GM19238 (cell line): ENCODE measurements around the gene RGS21.
"Not testable (repeated sequence)": the region's sequence is repeated elsewhere in the genome, so short reads cannot be mapped to it uniquely, and the experiment has no call there.

Experiments
- DNase-seq: peaks from one replicate; pipeline ENCODE4 v3.0.0; 2011; ENCODE audit warnings: low spot score; ENCODE audit not compliant: insufficient read length

The RGS21 gene, protein sequence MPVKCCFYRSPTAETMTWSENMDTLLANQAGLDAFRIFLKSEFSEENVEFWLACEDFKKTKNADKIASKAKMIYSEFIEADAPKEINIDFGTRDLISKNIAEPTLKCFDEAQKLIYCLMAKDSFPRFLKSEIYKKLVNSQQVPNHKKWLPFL

DNA sequence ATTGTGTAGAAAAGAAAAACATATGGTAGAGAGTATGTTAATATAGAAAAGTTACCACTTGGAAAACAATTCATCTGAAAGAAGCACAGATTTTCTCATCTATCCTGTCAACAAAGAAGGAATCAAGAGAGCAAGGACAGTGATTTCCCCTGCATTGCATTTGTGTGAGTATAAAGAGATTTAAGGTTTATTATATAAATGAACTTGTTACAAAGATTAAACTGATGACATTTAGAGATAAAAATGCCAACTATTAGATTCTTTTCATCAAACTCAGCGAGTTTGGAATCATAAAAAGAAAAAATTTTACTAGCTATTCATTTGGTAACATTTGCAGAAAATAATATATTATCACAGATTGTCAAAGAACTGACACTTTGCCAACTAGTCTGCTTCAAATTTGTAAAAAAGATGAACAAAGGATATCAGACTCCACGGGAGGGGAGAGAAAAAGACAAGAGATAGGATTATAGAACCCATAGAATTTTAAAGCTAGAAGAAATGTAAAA lies at the start of gene RGS21:
RGS21 (plus strand) TSS at position 51 of the 509 bp plus-strand sequence. CDS start 26,045 bp downstream, outside the sequence.
- no peak for DNase-seq

DNA sequence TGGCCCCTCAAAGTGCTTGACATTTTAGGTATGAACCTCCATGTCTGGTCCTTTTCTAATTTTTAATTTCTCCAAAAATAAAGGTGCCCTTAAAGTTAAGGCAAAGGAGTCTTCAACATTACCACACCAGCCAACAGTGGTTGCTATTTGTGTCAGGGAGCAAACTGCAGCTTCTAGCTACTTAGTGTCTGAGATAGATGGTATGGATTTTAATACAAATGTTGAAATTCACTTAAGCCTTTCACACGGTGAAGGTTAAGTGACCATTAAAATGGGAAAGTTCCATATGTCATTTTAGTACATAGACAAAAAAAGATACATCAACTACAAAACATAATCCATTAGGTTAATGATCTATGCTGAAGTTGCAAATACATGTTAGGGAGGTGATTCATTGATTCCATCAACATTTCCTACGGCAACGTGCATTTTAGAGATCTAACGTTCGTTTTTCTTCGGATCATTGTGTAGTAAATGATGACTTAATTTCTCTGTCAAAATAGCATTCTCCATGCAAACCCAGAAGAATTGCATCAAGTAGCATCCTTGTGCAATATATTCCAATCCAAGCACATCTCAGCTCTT lies 48.2 kb upstream of the RGS21 start:
- no peak for DNase-seq

DNA sequence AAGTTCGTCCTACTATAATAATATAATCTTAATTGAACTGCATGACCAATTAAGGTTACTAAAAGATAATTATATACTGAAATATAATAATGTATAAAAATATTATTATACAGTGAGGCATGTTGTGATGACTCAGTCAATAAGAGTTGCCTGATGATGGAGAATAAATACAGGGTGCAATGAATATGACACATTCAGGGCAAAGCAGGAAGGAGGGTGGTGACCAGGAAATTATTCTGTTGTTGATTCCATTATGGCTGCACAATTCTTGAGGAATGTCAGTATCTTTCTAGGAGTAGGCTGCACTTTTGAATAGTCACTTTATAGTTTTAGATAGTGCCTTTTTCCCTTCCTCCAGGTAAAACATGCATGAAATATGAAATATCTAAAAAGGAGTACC lies 46.4 kb upstream of the RGS21 start:
- no peak for DNase-seq

DNA sequence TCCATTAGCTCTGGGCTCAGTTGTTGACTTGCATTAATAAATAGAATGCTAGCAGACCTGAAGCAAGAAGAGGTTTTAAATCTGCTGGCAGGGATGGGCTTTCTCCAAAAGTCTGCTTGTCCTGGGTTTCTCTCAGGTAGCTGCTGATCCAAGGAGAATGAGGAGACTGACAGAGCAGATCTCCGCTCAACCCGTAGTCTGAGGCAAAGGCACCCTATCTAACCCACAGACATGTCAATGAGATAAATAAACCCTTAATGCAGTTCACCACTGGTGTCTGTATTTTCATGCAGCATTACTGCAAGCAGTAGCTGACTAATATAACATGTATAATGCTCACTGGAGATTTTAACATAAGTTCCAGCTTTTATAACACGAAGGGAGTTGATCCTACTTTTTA lies 44.1 kb upstream of the RGS21 start:
- DNase-seq = no peak

DNA sequence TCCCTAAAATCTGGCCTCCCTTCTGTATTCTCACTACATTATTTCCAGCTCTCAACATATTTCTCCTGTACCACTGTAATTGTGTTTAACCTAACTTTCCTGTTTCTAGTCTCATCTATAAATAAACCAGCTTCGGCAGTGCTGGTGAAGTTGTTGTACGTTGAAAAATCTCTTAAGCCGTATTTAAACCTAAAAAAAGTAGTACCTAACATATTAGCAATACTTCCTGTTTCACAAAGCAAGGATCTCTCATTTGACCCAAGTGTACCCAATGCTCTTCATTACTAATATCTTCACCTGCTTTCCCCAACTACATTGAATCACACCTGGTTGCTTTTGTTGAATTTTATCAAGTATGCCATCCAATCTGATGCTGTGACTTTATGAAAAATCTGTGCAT lies 42.2 kb upstream of the RGS21 start:
- no peak for DNase-seq

DNA sequence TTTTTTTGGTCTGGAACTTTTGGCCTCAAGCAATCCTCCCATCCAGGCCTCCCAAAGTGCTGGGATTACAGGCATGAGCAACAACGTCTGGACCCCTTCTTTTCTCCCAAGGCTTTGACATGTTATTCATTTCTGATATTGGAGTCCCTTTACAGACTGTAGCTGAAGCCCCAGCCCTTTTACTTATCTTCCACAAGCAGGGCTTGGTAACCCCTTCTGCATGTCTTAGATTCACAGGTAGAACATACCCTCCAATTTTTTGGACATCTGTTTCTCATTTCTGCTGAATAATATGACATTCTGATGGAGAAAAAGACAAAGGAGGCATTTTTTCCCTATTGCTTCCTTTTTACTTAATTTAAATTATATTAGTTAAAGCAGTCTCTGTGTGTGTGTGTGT lies 39.2 kb upstream of the RGS21 start:
- DNase-seq = no peak

DNA sequence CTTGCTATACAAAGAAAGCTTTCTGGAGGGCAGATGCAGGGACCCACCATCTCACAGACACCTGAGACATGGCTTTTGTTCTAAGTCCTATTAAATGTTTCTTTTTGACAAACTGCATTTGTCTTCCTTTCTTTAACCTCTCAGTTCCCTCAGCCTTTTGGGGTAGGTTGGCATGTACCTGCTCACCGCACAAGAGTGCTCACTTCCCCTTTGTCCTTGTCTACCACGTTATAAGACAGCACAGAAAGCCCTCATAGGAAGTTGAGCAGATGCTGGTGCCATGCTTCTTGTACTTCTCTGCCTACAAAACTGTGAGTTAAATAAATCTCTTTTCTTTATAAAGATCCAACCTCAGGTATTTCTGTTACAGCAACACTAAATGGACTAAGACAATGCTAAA lies 31.9 kb upstream of the RGS21 start:
- DNase-seq = no peak

DNA sequence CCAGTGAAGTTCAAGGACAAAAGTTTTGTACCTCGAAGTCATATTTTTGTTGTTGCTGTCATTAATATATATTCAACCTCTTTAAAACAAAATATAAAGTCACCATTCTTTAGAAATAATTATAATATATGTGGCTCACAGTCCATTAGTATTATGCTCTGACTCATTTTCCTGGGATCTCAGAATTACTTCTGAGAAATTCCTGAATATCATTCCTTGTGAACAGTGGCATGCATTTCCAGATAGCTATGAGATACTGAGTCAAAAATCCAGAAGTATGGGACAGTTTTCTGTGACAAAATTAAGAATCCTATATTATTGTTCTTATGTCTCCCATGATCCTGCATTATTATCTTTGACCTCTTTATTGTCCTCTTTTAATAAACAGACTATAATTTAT lies 13.8 kb upstream of the RGS21 start:
- DNase-seq = no peak

DNA sequence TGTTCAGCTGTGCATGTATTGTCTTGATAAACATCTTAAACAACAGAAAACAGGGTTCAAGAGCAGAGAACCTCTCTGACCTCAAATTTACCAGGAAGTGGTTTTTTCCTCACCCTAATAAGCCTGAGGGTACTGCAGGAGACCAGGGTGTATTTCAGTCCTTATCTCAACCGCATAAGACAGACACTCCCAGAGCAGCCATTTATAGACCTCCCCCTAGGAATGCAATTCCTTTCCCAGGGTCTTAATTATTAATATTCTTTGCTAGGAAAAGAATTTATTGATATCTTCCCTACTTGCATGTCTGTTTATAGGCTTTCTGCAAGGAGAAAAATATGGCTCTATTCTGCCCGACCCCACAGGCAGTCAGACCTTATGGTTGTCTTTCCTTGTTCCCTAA lies 8.5 kb upstream of the RGS21 start:
- DNase-seq = not testable (repeated sequence)

DNA sequence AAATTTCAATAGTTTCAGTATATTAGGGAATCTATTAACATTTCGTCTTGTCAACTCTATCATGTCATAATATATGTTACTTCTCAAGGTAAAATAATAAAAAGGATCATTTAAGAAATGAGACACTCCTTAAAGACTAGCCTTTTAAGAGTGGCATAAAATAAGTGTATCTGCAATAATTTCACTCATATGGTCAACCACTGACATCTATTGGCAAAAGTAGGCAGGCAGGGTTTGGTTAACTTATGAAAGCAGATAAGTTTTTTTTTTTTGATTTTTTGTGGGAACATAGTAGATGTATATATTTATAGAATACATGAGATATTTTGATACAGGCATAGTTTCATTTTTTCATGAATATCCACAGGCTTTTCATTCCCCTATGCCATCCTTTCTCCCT lies 5.5 kb upstream of the RGS21 start:
- no peak for DNase-seq

DNA sequence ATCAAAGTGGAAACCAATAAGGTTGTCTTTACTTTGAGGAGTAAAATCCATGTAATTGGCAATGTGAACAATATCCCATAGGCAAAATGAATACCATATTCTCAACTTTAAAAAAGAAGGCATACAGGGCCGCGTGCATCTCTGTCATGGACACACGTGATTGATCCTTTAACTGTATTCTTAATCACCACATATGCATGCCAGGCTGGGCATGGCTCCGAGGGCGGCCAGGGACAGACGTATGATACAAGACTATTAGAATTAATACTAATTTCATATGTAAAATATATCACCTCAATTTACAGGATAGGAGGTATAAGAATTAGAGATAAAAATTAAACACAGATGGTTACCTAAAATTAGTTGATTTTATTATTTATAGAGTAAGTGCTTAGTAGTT lies 11.2 kb downstream of the RGS21 start:
- no peak for DNase-seq

DNA sequence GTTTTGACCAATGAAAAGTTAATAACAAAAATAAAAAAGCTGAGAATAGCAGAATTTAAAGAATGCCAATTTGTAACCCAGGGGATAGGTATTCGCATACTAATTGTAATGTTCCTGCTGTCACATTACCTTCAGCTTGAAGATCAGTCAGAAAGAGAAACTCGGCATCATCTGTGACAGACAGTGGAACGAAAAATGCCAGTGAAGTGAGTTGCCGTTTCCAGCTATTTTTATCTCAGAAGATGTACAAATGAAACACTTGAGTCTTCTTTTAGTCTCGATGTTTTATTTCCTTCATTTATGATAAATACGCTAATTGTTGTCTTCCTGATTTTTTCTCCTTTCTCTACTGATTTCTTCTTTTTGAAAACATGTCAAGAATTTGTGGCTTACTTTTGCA lies 26.1 kb downstream of the RGS21 start:
- DNase-seq = no peak

DNA sequence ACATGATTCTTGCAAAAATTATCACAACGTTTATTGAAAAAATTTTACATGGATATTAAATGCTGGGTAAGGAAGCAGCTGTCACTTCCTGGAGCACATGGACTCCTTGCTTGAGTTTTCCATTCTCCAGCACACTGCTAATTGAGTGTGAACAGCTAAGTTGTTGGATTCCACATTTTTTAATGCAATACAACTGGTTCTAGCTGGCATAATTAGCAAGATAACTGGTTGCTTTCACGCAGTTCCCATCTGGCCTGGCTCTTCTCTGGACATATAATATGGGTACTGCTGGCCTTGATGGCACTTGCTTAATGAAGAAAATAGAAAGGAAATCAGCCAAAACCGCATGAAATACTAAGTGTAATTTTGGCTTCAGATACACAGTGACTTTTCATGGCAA lies 26.6 kb downstream of the RGS21 start:
- no peak for DNase-seq

DNA sequence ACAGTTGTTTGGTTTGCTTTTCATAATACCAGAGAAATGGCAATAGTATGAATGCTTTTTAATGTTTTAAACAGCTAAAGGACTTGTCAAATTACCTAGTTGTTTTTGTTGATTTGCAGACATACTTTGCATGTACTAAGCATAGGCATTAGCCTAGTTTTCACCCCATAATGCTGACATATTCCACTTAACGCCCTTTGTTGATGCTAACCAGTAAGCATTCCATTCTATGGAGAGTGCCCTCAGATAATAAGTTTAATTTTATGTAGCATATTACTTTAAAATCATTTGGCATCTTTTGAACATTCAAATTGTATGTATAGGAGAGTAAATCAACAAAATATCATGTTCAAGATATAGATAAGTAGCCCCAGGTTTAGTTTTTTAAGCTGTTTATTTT lies 32.5 kb downstream of the RGS21 start:
- DNase-seq = no peak

DNA sequence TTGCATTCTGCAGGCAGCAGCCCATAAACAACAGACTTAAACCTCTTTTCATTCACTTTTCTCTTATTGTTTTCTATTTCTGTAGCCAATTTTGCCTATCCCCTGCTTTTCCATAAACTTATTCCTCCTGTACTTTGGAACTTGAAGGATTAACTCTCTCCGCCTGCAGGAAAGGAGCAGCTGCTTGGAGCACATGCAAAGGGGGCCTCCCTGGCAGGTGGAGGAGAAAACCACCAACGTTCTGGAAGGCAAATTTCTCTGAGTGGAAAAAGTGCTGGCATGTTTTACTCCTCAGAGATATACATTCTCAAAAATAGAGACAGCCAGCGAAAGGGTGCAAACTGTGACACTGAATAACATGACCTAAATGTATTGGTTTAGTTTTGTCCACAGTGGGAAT lies 33.6 kb downstream of the RGS21 start:
- DNase-seq = no peak

DNA sequence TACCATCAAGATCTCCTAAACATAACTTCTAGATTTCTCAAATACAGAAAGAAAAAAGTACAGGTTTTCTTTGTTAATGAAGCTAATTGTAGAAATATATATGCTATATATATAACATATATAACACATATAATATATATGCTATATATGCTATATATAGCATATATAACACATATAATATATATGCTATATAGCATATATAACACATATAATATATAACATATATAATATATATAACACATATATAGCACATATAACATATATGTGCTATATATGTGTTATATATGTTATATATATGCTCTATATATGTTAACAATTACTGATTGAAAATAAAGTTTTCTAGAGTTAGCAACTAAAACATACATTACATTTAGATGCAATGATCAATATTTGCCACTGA lies 34.8 kb downstream of the RGS21 start:
- DNase-seq = no peak

DNA sequence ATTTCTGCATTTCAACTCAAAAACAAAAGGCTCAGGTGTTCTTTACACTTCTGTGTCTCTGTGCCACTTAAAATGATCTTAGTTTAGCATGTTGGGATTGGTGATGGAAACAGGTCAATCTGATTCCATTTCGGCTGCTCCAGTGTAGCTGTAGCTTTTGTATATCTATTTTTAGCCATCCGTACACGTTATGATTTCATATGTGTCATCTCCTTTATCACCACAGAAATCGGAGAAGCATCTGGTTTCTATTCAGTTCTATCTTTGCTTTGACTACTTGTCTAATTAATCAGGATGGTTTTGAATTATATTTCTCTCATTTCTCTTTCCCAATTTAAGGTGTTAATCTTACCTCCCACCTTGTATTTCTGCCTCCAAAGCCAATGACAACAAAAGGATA lies 41.1 kb downstream of the RGS21 start:
- DNase-seq = no peak

DNA sequence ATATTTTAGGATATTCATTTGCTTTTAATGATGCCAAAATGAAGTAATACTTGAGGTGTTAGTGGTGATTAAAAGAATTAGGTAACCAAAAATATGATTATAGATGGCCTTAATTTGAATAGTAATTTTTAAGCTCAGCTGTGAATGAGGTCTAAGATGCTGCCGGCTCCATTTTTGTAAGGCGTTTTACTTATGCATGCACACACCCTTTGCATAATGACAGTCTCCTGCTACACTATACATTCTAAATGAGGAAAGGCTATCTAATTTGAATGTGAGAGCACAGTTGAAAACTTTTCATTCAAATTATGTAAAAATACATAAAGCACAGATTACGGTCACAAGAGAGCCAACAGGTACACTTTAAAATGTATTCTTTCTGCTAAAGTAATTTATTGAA lies 41.6 kb downstream of the RGS21 start:
- no peak for DNase-seq

DNA sequence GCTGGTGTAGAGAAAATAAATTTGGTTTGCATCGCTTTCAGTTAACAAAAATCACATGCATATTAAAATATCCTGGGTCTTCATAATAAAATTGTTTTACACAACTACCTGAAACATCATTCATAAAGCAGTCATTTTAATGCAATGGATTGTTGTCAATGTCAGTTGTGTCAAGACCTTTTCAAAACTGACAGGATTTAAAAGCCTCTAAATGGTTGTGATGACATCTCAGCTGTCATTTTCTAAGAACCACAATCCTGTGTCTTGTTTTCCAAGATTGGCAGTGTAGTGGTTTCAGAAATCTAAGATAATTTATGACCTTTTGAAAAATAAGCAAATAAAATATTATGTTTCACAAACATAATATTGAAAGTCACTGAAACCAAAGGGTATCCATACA lies 42.0 kb downstream of the RGS21 start:
- DNase-seq = no peak

DNA sequence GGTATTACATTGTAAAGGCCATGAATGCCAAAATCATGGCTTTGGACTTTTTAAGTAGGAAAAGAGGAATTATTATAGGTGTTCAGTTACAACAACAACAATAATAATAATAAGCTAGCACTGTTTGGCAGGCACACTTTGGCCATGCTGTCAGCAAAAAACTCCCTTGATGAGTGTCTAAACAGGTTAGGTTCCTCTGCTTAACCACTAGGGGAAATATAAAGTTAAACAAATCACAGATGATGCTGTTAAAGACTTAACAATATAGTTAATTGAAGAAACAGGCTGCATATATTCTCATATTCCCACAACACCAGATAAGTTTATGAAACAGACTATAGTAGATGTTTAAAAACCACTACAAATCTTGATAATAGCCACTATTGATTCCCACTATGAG lies 46.4 kb downstream of the RGS21 start:
- DNase-seq = no peak

DNA sequence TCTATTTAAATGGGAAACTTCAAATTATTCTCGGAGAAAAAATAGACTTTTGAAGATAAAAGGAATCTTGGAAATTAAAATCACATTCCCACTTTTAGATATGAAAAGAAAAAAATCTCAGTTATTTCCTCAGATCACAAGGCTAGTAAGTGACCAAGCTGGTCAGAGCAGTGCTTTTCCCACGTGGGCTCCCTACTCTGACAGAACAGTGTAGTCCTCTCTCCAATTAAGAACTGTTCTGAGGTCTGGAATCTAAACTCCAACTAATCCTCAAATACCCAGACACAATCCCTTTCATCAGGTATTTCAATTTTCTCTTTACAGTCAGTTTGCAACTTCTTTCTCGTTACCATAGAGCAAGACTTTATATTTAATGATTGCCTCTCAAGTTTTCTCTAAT lies 50.6 kb downstream of the RGS21 start:
- no peak for DNase-seq

DNA sequence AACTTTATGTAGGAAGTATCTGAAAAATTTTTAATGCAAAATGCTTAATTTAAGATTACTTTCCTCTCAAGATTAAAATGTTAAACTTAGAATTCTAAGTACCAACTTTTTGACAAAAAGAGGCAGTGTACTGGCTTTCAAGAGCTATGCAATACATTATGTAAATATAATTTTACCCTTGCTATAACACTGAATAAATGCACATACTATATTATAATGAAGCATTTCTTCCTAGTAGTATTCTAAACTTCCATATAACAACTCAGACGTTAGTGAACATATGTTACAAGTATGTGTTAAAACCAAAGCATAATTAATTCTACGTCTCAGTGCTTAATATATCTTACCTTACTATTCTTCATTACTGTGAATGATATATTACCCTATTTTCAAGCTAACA lies 58.5 kb downstream of the RGS21 start:
- DNase-seq = no peak

DNA sequence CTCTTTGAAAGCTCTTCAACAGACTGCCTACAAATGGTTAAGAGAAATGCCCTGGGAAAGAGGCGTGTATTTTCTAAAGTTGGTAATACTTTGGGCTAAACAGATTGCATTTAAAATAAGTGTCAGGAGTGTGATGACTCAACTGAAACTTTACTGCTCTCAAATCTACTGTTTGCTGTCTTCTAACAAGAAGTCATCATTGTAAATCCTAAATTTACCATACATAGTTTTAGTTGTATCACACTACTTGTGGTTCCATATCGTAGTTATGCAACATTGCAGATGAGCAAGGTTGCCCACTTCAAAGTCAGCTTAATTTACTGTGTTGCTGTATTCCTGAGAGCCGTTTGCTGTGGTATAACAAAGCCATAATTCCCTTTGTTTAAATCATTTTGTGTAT lies 59.6 kb downstream of the RGS21 start:
- no peak for DNase-seq

DNA sequence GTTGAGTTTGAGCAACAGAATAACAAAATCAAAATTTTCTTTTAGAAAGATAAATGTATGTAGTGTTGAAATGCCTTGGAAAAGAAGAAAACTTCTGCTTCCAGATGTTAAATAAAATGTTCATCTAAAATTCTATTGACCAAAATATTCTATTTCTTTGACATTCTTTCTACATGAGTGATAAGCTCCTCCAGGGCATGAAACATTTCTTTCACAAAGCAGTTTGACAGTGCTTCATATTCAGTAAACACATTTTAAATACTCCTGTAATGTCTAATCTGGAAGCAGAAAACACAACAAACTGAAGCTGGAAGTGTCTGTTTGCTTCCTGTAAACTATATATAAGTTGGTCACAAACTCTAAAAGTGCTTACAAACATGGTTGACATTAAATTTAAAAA lies 61.5 kb downstream of the RGS21 start:
- no peak for DNase-seq
